Measurements from ENCODE around the gene DSPP. TPM values are rescaled to one million over a fixed set of nuclear protein-coding genes. Genes with fewer than 3 reads are reported as not detected.

The DSPP gene
- total RNA-seq, 1 experiment from 2014 or later, result not detected

GRCh38 chr4:87592124-87592523 lies 16.2 kb upstream of the DSPP start:
- TF ChIP-seq ATF1 (CRISPR knock-in tag; IDR thresholded peaks at IDR 0.05) (no peak), FOXJ3 (CRISPR knock-in tag; IDR thresholded peaks at IDR 0.05; ENCODE audit: borderline replicate concordance) (no peak), ZNF138 (CRISPR knock-in tag; conservative IDR thresholded peaks at IDR 0.05) (no peak), ZNF532 (CRISPR knock-in tag; IDR thresholded peaks at IDR 0.05; ENCODE audit: borderline replicate concordance) (no peak)
- TF ChIP-seq, protein P1, sequence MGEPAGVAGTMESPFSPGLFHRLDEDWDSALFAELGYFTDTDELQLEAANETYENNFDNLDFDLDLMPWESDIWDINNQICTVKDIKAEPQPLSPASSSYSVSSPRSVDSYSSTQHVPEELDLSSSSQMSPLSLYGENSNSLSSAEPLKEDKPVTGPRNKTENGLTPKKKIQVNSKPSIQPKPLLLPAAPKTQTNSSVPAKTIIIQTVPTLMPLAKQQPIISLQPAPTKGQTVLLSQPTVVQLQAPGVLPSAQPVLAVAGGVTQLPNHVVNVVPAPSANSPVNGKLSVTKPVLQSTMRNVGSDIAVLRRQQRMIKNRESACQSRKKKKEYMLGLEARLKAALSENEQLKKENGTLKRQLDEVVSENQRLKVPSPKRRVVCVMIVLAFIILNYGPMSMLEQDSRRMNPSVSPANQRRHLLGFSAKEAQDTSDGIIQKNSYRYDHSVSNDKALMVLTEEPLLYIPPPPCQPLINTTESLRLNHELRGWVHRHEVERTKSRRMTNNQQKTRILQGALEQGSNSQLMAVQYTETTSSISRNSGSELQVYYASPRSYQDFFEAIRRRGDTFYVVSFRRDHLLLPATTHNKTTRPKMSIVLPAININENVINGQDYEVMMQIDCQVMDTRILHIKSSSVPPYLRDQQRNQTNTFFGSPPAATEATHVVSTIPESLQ (CRISPR knock-in tag; IDR thresholded peaks at IDR 0.05), result no peak
- TF ChIP-seq, protein P2, sequence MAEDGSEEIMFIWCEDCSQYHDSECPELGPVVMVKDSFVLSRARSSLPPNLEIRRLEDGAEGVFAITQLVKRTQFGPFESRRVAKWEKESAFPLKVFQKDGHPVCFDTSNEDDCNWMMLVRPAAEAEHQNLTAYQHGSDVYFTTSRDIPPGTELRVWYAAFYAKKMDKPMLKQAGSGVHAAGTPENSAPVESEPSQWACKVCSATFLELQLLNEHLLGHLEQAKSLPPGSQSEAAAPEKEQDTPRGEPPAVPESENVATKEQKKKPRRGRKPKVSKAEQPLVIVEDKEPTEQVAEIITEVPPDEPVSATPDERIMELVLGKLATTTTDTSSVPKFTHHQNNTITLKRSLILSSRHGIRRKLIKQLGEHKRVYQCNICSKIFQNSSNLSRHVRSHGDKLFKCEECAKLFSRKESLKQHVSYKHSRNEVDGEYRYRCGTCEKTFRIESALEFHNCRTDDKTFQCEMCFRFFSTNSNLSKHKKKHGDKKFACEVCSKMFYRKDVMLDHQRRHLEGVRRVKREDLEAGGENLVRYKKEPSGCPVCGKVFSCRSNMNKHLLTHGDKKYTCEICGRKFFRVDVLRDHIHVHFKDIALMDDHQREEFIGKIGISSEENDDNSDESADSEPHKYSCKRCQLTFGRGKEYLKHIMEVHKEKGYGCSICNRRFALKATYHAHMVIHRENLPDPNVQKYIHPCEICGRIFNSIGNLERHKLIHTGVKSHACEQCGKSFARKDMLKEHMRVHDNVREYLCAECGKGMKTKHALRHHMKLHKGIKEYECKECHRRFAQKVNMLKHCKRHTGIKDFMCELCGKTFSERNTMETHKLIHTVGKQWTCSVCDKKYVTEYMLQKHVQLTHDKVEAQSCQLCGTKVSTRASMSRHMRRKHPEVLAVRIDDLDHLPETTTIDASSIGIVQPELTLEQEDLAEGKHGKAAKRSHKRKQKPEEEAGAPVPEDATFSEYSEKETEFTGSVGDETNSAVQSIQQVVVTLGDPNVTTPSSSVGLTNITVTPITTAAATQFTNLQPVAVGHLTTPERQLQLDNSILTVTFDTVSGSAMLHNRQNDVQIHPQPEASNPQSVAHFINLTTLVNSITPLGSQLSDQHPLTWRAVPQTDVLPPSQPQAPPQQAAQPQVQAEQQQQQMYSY (CRISPR knock-in tag; IDR thresholded peaks at IDR 0.05), result no peak
- TF ChIP-seq, protein P3, sequence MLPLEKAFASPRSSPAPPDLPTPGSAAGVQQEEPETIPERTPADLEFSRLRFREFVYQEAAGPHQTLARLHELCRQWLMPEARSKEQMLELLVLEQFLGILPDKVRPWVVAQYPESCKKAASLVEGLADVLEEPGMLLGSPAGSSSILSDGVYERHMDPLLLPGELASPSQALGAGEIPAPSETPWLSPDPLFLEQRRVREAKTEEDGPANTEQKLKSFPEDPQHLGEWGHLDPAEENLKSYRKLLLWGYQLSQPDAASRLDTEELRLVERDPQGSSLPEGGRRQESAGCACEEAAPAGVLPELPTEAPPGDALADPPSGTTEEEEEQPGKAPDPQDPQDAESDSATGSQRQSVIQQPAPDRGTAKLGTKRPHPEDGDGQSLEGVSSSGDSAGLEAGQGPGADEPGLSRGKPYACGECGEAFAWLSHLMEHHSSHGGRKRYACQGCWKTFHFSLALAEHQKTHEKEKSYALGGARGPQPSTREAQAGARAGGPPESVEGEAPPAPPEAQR (CRISPR knock-in tag; IDR thresholded peaks at IDR 0.05), result no peak
- Mint-ChIP-seq H3K36me3 (no peaks in the 10 kb centered on the region), H3K27ac (no peak overlapping the region), H3K4me1 (no peaks in the 10 kb centered on the region), H3K9me3 (peaks cover 18% of the 10 kb centered on the region), H3K4me3 (no peak overlapping the region), H3K27me3 (ENCODE audit: low read depth) (no peaks in the 10 kb centered on the region)
- ChIA-PET CTCF (no interaction called here), POLR2A (no interaction called here)
- DNase-seq (ENCODE audit: low spot score) (no peak), ATAC-seq (no peak)

DNA sequence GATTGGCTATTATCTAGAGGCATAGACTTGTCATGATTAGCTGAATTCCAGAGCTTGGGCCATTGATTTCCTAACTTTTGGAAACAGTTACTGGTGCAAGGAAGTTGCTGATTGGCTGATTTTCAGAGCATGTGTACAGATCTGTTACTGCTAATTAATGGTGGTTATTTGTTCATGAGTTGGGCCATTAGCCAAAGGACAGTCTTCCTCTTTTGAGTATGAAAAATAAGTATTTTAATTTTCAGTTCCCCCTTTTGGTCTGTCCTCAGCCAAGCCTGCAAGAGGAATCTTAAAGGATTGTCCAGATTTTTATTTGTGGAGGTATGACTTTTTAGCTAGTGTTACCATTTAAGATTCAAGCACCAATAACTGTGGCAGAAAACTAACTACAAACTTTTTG lies 7.0 kb upstream of the DSPP start:
- Mint-ChIP-seq H3K27ac (no peak overlapping the region), H3K4me1 (peaks cover 12% of the 10 kb centered on the region), H3K4me3 (no peak overlapping the region), H3K9me3 (peaks cover 4% of the 10 kb centered on the region; the same call in 1 of the 2 replicates), H3K36me3 (no peaks in the 10 kb centered on the region), H3K27me3 (ENCODE audit: low read depth) (no peaks in the 10 kb centered on the region; the same call in 1 of the 2 replicates)
- ATAC-seq (no peak), DNase-seq (ENCODE audit: low spot score) (no peak)
- TF ChIP-seq GABPB1 (CRISPR knock-in tag; IDR thresholded peaks at IDR 0.05) (no peak), SP1 (CRISPR knock-in tag; conservative IDR thresholded peaks at IDR 0.05) (no peak)
- CTCF ChIA-PET, result no interaction called here
- POLR2A ChIA-PET, result no interaction called here

- Mint-ChIP-seq H3K27ac (no peak overlapping the region), H3K4me3 (no peak overlapping the region), H3K36me3 (no peaks in the 10 kb centered on the region), H3K9me3 (peaks cover 4% of the 10 kb centered on the region), H3K27me3 (ENCODE audit: low read depth) (no peaks in the 10 kb centered on the region; the same call in 1 of the 2 replicates), H3K4me1 (no peaks in the 10 kb centered on the region)
- ChIA-PET POLR2A (no interaction called here), CTCF (no interaction called here)
- ATAC-seq (no peak), DNase-seq (ENCODE audit: low spot score) (no peak)
- TF ChIP-seq E2F1 (CRISPR knock-in tag; IDR thresholded peaks at IDR 0.05) (no peak), MYBL2 (CRISPR knock-in tag; IDR thresholded peaks at IDR 0.05) (no peak), SMAD4 (CRISPR knock-in tag; IDR thresholded peaks at IDR 0.05) (no peak)
- TF ChIP-seq, protein P4, sequence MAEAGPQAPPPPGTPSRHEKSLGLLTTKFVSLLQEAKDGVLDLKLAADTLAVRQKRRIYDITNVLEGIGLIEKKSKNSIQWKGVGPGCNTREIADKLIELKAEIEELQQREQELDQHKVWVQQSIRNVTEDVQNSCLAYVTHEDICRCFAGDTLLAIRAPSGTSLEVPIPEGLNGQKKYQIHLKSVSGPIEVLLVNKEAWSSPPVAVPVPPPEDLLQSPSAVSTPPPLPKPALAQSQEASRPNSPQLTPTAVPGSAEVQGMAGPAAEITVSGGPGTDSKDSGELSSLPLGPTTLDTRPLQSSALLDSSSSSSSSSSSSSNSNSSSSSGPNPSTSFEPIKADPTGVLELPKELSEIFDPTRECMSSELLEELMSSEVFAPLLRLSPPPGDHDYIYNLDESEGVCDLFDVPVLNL (CRISPR knock-in tag; IDR thresholded peaks at IDR 0.05; ENCODE audit: borderline replicate concordance, low read depth), result no peak
- TF ChIP-seq, protein P5, sequence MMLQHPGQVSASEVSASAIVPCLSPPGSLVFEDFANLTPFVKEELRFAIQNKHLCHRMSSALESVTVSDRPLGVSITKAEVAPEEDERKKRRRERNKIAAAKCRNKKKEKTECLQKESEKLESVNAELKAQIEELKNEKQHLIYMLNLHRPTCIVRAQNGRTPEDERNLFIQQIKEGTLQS (CRISPR knock-in tag; conservative IDR thresholded peaks at IDR 0.05), result no peak
- TF ChIP-seq, protein P6, sequence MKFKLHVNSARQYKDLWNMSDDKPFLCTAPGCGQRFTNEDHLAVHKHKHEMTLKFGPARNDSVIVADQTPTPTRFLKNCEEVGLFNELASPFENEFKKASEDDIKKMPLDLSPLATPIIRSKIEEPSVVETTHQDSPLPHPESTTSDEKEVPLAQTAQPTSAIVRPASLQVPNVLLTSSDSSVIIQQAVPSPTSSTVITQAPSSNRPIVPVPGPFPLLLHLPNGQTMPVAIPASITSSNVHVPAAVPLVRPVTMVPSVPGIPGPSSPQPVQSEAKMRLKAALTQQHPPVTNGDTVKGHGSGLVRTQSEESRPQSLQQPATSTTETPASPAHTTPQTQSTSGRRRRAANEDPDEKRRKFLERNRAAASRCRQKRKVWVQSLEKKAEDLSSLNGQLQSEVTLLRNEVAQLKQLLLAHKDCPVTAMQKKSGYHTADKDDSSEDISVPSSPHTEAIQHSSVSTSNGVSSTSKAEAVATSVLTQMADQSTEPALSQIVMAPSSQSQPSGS (CRISPR knock-in tag; IDR thresholded peaks at IDR 0.05; ENCODE audit: borderline replicate concordance, low read depth), result no peak
Observed at GRCh38 chr4:87614292-87614890, 6.1 kb downstream of the DSPP start.
